Activated T-cell treated with anti-CD3 and anti-CD28 coated beads, Interleukin-2, amount 50 U/mL, for 1 hour (primary cell): ENCODE measurements around the gene CELA2B.
"Not testable (repeated sequence)": the region's sequence is repeated elsewhere in the genome, so short reads cannot be mapped to it uniquely, and the experiment has no call there.

Experiments used
- DNase-seq: peaks from one replicate; pipeline ENCODE4 v3.0.0-alpha.2; 2020

Gene CELA2B

GRCh38 chr1:15475752-15476314, at the start of gene CELA2B:
Gene CELA2B, plus strand, starts transcription at chr1:15476104. Its CDS starts 22 bp downstream, at chr1:15476126.
- no peak for DNase-seq

GRCh38 chr1:15426492-15427279, 49.2 kb upstream of the CELA2B start:
- DNase-seq = no peak

GRCh38 chr1:15427280-15427666, 48.6 kb upstream of the CELA2B start:
- DNase-seq = no peak

GRCh38 chr1:15428252-15428651, 47.7 kb upstream of the CELA2B start:
- DNase-seq = not testable (repeated sequence)

GRCh38 chr1:15428815-15429435, 47.0 kb upstream of the CELA2B start:
- DNase-seq = no peak

GRCh38 chr1:15429701-15430149, 46.2 kb upstream of the CELA2B start:
- DNase-seq = no peak

- peak; percentile 86 for DNase-seq
Measured at GRCh38 chr1:15430787-15431570, 44.9 kb upstream of the CELA2B start.

GRCh38 chr1:15431571-15431948, 44.3 kb upstream of the CELA2B start:
- no peak for DNase-seq

GRCh38 chr1:15432324-15432723, 43.6 kb upstream of the CELA2B start:
- no peak for DNase-seq

GRCh38 chr1:15433471-15433870, 42.4 kb upstream of the CELA2B start:
- no peak for DNase-seq

GRCh38 chr1:15434739-15435138, 41.2 kb upstream of the CELA2B start:
- not testable (repeated sequence) for DNase-seq

- no peak for DNase-seq
Measured at GRCh38 chr1:15435239-15436077, 40.4 kb upstream of the CELA2B start.

GRCh38 chr1:15436881-15437442, 38.9 kb upstream of the CELA2B start:
- no peak for DNase-seq

GRCh38 chr1:15439325-15439724, 36.6 kb upstream of the CELA2B start:
- no peak for DNase-seq

- DNase-seq = no peak
Measured at GRCh38 chr1:15440357-15440756, 35.5 kb upstream of the CELA2B start.

GRCh38 chr1:15441247-15441646, 34.7 kb upstream of the CELA2B start:
- no peak for DNase-seq

GRCh38 chr1:15442119-15442518, 33.8 kb upstream of the CELA2B start:
- DNase-seq = no peak

- no peak for DNase-seq
Measured at GRCh38 chr1:15442759-15443158, 33.1 kb upstream of the CELA2B start.

- DNase-seq = no peak
Measured at GRCh38 chr1:15443281-15443680, 32.6 kb upstream of the CELA2B start.

- DNase-seq = no peak
Measured at GRCh38 chr1:15444468-15445389, 31.2 kb upstream of the CELA2B start.
